GM18502 (cell line): ENCODE measurements around the gene SH3BP5L.
"Not testable (repeated sequence)": the region's sequence is repeated elsewhere in the genome, so short reads cannot be mapped to it uniquely, and the experiment has no call there.

ENCODE experiments used
- ATAC-seq: cut with Tn5 transposase; IDR thresholded peaks from one replicate; pipeline ENCODE4 v1.9.1; 2021; ENCODE audit warnings: mild to moderate bottlenecking; ENCODE audit not compliant: unreplicated experiment, poor library complexity

Gene SH3BP5L

GRCh38 chr1:248837045-248837780 lies 11.5 kb upstream of the SH3BP5L start:
- ATAC-seq: no peak

GRCh38 chr1:248834343-248834940 lies 8.7 kb upstream of the SH3BP5L start:
- ATAC-seq: no peak

- ATAC-seq: no peak
Measured at GRCh38 chr1:248831842-248832241, 6.1 kb upstream of the SH3BP5L start.

- not testable (repeated sequence) for ATAC-seq
Measured at GRCh38 chr1:248830718-248831017, 5.0 kb upstream of the SH3BP5L start.

GRCh38 chr1:248828845-248829244 lies 3.1 kb upstream of the SH3BP5L start:
- ATAC-seq: no peak

GRCh38 chr1:248825573-248825908 lies 174 bp downstream of the SH3BP5L start:
- ATAC-seq: peak; percentile 10

- no peak for ATAC-seq
Measured at GRCh38 chr1:248825136-248825535, 579 bp downstream of the SH3BP5L start.

- ATAC-seq: no peak
Measured at GRCh38 chr1:248824701-248825100, 1.0 kb downstream of the SH3BP5L start.

- ATAC-seq: no peak
Measured at GRCh38 chr1:248824301-248824700, 1.4 kb downstream of the SH3BP5L start.

GRCh38 chr1:248823517-248824001 lies 2.2 kb downstream of the SH3BP5L start:
- no peak for ATAC-seq

- ATAC-seq: peak; percentile 31
Measured at GRCh38 chr1:248822148-248823032, 3.3 kb downstream of the SH3BP5L start.

- ATAC-seq: no peak
Measured at GRCh38 chr1:248821641-248822040, 4.1 kb downstream of the SH3BP5L start.

GRCh38 chr1:248821101-248821500 lies 4.6 kb downstream of the SH3BP5L start:
- ATAC-seq: no peak

- no peak for ATAC-seq
Measured at GRCh38 chr1:248820041-248820585, 5.6 kb downstream of the SH3BP5L start.

- peak; percentile 47 for ATAC-seq
Measured at GRCh38 chr1:248818505-248819374, 7.0 kb downstream of the SH3BP5L start.

GRCh38 chr1:248817065-248817464 lies 8.7 kb downstream of the SH3BP5L start:
- ATAC-seq: no peak

GRCh38 chr1:248816042-248816851 lies 9.5 kb downstream of the SH3BP5L start:
- ATAC-seq: no peak

GRCh38 chr1:248815407-248816034 lies 10.2 kb downstream of the SH3BP5L start:
- no peak for ATAC-seq

- ATAC-seq: no peak
Measured at GRCh38 chr1:248814351-248814750, 11.4 kb downstream of the SH3BP5L start.
